Activated T-helper 1 cell treated with Interleukin-2 at 50 U/mL for 16 hours (primary cell): ENCODE results near the gene OR51G1.
"Not testable (repeated sequence)": the region's sequence is repeated elsewhere in the genome, so short reads cannot be mapped to it uniquely, and the experiment has no call there.

ENCODE experiments used
- DNase-seq: peaks from one replicate; pipeline ENCODE4 v3.0.0-alpha.2; 2020; ENCODE audit warnings: low read depth

The OR51G1 gene

GRCh38 chr11:4924239-4924638 is at the start of gene OR51G1:
OR51G1 (minus strand) TSS chr11:4924339; CDS start chr11:4924339, 0 bp downstream.
- DNase-seq, result no peak

- no peak for DNase-seq
These were observed 38.7 kb upstream of the OR51G1 start for GRCh38 chr11:4962816-4963215.

GRCh38 chr11:4960877-4961276 is 36.7 kb upstream of the OR51G1 start:
- DNase-seq, result no peak

GRCh38 chr11:4957396-4957795 is 33.3 kb upstream of the OR51G1 start:
- no peak for DNase-seq

GRCh38 chr11:4955613-4956012 is 31.5 kb upstream of the OR51G1 start, which contains the start of gene OR51A2:
OR51A2 (minus strand) TSS chr11:4955713; CDS start chr11:4955713, 0 bp downstream.
- not testable (repeated sequence) for DNase-seq

- DNase-seq, result no peak
These were observed 23.4 kb upstream of the OR51G1 start, which contains the start of gene OR51A4 for GRCh38 chr11:4947505-4947904. OR51A4 (minus strand) TSS chr11:4947605; CDS start chr11:4947100, 505 bp downstream.

- no peak for DNase-seq
These were observed 12.6 kb upstream of the OR51G1 start for GRCh38 chr11:4936745-4937144.

- no peak for DNase-seq
These were observed 8.6 kb upstream of the OR51G1 start for GRCh38 chr11:4932751-4933150.

- no peak for DNase-seq
These were observed 2.5 kb upstream of the OR51G1 start for GRCh38 chr11:4926608-4927007.

- no peak for DNase-seq
These were observed 1.8 kb downstream of the OR51G1 start for GRCh38 chr11:4922304-4922703.

GRCh38 chr11:4921796-4922195 is 2.3 kb downstream of the OR51G1 start:
- DNase-seq, result no peak

- DNase-seq, result no peak
These were observed 4.9 kb downstream of the OR51G1 start, which contains the start of gene OR51G2 for GRCh38 chr11:4919250-4919649. OR51G2 (minus strand) TSS chr11:4919350; CDS start chr11:4915663, 3,687 bp downstream.

GRCh38 chr11:4916581-4916980 is 7.6 kb downstream of the OR51G1 start:
- no peak for DNase-seq

GRCh38 chr11:4903484-4903883 is 20.7 kb downstream of the OR51G1 start, which contains the start of gene OR51A7:
OR51A7 (plus strand) TSS chr11:4903783; CDS start chr11:4907370, 3,587 bp downstream.
- DNase-seq, result no peak

GRCh38 chr11:4891996-4892640 is 32.0 kb downstream of the OR51G1 start:
- DNase-seq, result no peak

GRCh38 chr11:4890279-4890678 is 33.9 kb downstream of the OR51G1 start:
- DNase-seq, result no peak

GRCh38 chr11:4887591-4887990 is 36.5 kb downstream of the OR51G1 start:
- DNase-seq, result no peak

GRCh38 chr11:4886186-4886585 is 38.0 kb downstream of the OR51G1 start:
- DNase-seq, result no peak

- no peak for DNase-seq
These were observed 39.8 kb downstream of the OR51G1 start for GRCh38 chr11:4884361-4884760.

GRCh38 chr11:4882543-4882942 is 41.6 kb downstream of the OR51G1 start:
- DNase-seq, result no peak

- DNase-seq, result no peak
These were observed 42.2 kb downstream of the OR51G1 start, which contains the start of gene OR51T1 for GRCh38 chr11:4881860-4882500. OR51T1 (plus strand) TSS chr11:4881900; CDS start chr11:4881900, 0 bp downstream.

- DNase-seq, result no peak
These were observed 43.0 kb downstream of the OR51G1 start for GRCh38 chr11:4881188-4881587.
